Stomach (tissue), 9 donors: ENCODE measurements around the gene SMYD3. TPM values are rescaled to one million over a fixed set of nuclear protein-coding genes. Genes with fewer than 3 reads are reported as not detected.

ENCODE experiments used
- DNase-seq, 2 donors: peaks; one replicate each; pipeline versions ENCODE4 v3.0.0 to v3.0.0-alpha.2; 2013 to 2019
- H3K27ac ChIP-seq, 5 donors: fragments of 200-600 bp in 4 of 5; sonication (generic) in 4 of 5; one replicate each; pipeline ENCODE4 v1.5.1; 2013 to 2019; ENCODE audit warnings: mild to moderate bottlenecking in 1 of 5, moderate library complexity in 1 of 5
- H3K27me3 ChIP-seq, 3 donors: fragments of 200-600 bp; sonication (generic); one replicate each; pipeline ENCODE4 v1.5.1; 2017 to 2019; ENCODE audit warnings: mixed run types in 1 of 3
- H3K36me3 ChIP-seq, 4 donors: fragments of 200-600 bp; sonication (generic); 1 replicate in 3 of 4; 2 replicates in 1 of 4; pipeline ENCODE4 v1.5.1; 2016 to 2019
- H3K4me1 ChIP-seq, 4 donors: fragments of 200-600 bp; sonication (generic); one replicate each; pipeline ENCODE4 v1.5.1; 2016 to 2019
- H3K4me3 ChIP-seq, 4 donors: fragments of 200-600 bp; sonication (generic) in 3 of 4; one replicate each; pipeline ENCODE4 v1.5.1; 2016 to 2019; ENCODE audit warnings: mild to moderate bottlenecking in 1 of 4
- H3K9me3 ChIP-seq, 4 donors: fragments of 200-600 bp; sonication (generic); one replicate each; pipeline ENCODE4 v1.5.1; 2016 to 2019
- EP300 ChIP-seq: sonication (generic); formaldehyde crosslinking; IDR thresholded peaks from one replicate; pipeline ENCODE4 v1.6.1; 2017; ENCODE audit warnings: antibody characterized with exemption
- POLR2A ChIP-seq, 4 donors: fragments of 450-650 bp; IDR thresholded peaks; one replicate each; pipeline ENCODE4 v1.6.1; 2016; ENCODE audit warnings: antibody characterized with exemption in 4 of 4, control low read depth in 2 of 4, mild to moderate bottlenecking in 1 of 4, moderate library complexity in 1 of 4
- POLR2AphosphoS5 ChIP-seq, 3 donors: sonication (generic); formaldehyde crosslinking; IDR thresholded peaks; one replicate each; pipeline ENCODE4 v1.6.1; 2016; ENCODE audit warnings: antibody characterized with exemption in 3 of 3
- WGBS, 5 donors: extraction: QIAGEN DNeasy Blood & Tissue Kit in 3 of 5; methylation state at CpG; one replicate each; pipeline versions ENCODE4 v1.1.5 to v1.1.7; 2013 to 2018; 5-methylcytosine and 5-hydroxymethylcytosine counted together
- intact Hi-C: fragments of 100-400 bp; cut with DNase I; formaldehyde crosslinking; loops from one replicate; pipeline ENCODE4 v1.15.1; 2023; ENCODE audit warnings: low total_unique reads
- polyA plus RNA-seq, 3 donors: library from polyadenylated mRNA; stranded (reverse); fragments of 200-250 nt; gene quantifications; one replicate each; pipeline ENCODE4 v1.2.3, GENCODE V29; 2013
- total RNA-seq, 5 donors: library from RNA; depleted of rRNA; stranded (reverse); fragments of >200 nt; gene quantifications; one replicate each; pipeline versions ENCODE4 v1.1.0 to v1.2.3, GENCODE V29; 2014 to 2016
- TF ChIP-seq, protein P1 (sequence below), 7 experiments: fragments of 450-650 bp in 4 of 7; fragments of 200-600 bp in 3 of 7; sonication (generic) in 3 of 7; IDR thresholded peaks; one replicate each; pipeline ENCODE4 v1.5.1; 2016 to 2019; ENCODE audit warnings: antibody characterized with exemption in 7 of 7, control low read depth in 2 of 7, mild to moderate bottlenecking in 1 of 7
- donor health status: healthy with polysubstance abuse.
- donor health status: Bipolar disorder and iron deficiency.
- donor health status: healthy.

The SMYD3 gene
- total and polyA plus RNA-seq, 8 donors, result 6.4 to 196 (median 27.8) TPM

GRCh38 chr1:245960171-245960570 lies 546.9 kb downstream of the SMYD3 start:
- Histone ChIP-seq H3K4me3 (no peak overlapping the region), H3K27me3 (no peaks in the 10 kb centered on the region), H3K36me3 (no peaks in the 10 kb centered on the region), H3K4me1 (no peaks in the 10 kb centered on the region), H3K9me3 (no peaks in the 10 kb centered on the region), H3K27ac (no peak overlapping the region)
- intact Hi-C loops, result no loop called here
- no peak for DNase-seq
- 63 to 95% (median 85%) methylated on average over 4 of the region's 4 CpGs for WGBS, 5 donors
- no peak for TF ChIP-seq POLR2A (IDR thresholded peaks at IDR 0.05)
- TF ChIP-seq, protein P1, sequence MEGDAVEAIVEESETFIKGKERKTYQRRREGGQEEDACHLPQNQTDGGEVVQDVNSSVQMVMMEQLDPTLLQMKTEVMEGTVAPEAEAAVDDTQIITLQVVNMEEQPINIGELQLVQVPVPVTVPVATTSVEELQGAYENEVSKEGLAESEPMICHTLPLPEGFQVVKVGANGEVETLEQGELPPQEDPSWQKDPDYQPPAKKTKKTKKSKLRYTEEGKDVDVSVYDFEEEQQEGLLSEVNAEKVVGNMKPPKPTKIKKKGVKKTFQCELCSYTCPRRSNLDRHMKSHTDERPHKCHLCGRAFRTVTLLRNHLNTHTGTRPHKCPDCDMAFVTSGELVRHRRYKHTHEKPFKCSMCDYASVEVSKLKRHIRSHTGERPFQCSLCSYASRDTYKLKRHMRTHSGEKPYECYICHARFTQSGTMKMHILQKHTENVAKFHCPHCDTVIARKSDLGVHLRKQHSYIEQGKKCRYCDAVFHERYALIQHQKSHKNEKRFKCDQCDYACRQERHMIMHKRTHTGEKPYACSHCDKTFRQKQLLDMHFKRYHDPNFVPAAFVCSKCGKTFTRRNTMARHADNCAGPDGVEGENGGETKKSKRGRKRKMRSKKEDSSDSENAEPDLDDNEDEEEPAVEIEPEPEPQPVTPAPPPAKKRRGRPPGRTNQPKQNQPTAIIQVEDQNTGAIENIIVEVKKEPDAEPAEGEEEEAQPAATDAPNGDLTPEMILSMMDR (IDR thresholded peaks at IDR 0.05), result no peak

GRCh38 chr1:245958016-245958415 lies 549.1 kb downstream of the SMYD3 start:
- Histone ChIP-seq H3K27ac (no peak overlapping the region), H3K27me3 (no peaks in the 10 kb centered on the region), H3K36me3 (no peaks in the 10 kb centered on the region), H3K9me3 (no peaks in the 10 kb centered on the region), H3K4me1 (peaks cover 0 to 16% (median 10%) of the 10 kb centered on the region in 4 donors), H3K4me3 (no peak overlapping the region)
- intact Hi-C loops, result no loop called here
- TF ChIP-seq, protein P1 (IDR thresholded peaks at IDR 0.05), result no peak
- DNase-seq, result no peak
- WGBS, 5 donors, result 63 to 94% (median 89%) methylated on average over 6 of the region's 6 CpGs

DNA sequence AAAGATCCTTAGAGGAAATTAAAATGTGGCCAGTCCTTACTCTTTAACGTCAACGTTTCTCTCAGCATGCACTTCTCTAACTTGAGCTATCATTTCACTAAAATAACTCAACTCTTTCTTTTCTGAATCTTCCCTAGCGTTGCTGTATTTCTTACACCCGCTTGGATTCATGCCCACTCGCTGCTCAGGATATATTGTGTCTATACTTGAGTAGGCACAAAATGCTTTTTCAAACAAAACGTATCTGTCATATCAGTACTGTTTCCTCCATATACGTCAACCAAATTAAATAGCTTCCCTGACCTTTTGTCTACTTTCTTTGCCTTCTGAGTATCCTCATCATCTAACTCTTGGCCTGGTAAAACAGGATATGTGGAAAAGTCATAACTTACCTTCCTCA lies 549.7 kb downstream of the SMYD3 start:
- WGBS, 5 donors, result 70 to 85% (median 83%) methylated on average over 7 of the region's 7 CpGs
- no peaks in the 10 kb centered on the region for H3K36me3 ChIP-seq

GRCh38 chr1:245956225-245956624 lies 550.9 kb downstream of the SMYD3 start:
- Histone ChIP-seq H3K9me3 (no peaks in the 10 kb centered on the region), H3K27ac (peak overlapping the region in 1 of 5 donors; percentile 5), H3K27me3 (no peaks in the 10 kb centered on the region), H3K4me1 (peaks cover 0 to 18% (median 11%) of the 10 kb centered on the region in 4 donors), H3K4me3 (no peak overlapping the region), H3K36me3 (no peaks in the 10 kb centered on the region)
- intact Hi-C loops, result no loop called here
- WGBS, 5 donors, result 67 to 84% (median 75%) methylated on average over 4 of the region's 4 CpGs
- TF ChIP-seq POLR2AphosphoS5 (IDR thresholded peaks at IDR 0.05) (no peak), POLR2A (IDR thresholded peaks at IDR 0.05) (no peak), EP300 (no peak)
- TF ChIP-seq, protein P1 (IDR thresholded peaks at IDR 0.05), result no peak
- peak in 1 of 2 donors; percentile 45 for DNase-seq

More for the DNA sequence above, 549.7 kb downstream of the SMYD3 start:
- TF ChIP-seq EP300 (no peak), POLR2A (IDR thresholded peaks at IDR 0.05) (no peak), POLR2AphosphoS5 (IDR thresholded peaks at IDR 0.05) (no peak)
- TF ChIP-seq, protein P1 (IDR thresholded peaks at IDR 0.05), result no peak
- H3K27ac ChIP-seq, result no peak overlapping the region
- H3K4me3 ChIP-seq, result no peak overlapping the region
- DNase-seq, result peak in 1 of 2 donors; percentile 20
- no peaks in the 10 kb centered on the region for H3K9me3 ChIP-seq
- no peaks in the 10 kb centered on the region for H3K27me3 ChIP-seq
- intact Hi-C loops, result no loop called here
- H3K4me1 ChIP-seq, result peaks cover 0 to 18% (median 11%) of the 10 kb centered on the region in 4 donors
